Measurements from ENCODE around the gene CCDC50.

DNA sequence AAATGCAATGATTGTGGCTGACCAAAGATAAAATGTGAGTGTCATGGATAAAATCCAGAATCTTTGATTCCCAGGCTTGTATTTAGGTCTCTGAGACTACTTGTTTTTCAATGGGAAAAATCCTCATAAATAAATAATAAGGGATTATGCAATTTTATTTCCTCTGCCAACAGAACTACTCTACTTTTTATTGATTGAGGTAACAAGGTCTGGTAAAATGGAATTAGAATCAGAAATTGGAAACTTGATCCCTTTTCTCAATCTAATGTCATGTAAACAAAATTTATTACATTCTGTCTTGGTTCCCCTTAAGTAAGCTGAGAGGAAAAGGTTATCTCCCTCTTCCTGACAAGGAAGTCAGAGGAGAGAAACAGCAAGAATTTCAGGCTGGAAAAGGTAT lies 48.3 kb upstream of the CCDC50 start:
- TF ChIP-seq, protein P1, sequence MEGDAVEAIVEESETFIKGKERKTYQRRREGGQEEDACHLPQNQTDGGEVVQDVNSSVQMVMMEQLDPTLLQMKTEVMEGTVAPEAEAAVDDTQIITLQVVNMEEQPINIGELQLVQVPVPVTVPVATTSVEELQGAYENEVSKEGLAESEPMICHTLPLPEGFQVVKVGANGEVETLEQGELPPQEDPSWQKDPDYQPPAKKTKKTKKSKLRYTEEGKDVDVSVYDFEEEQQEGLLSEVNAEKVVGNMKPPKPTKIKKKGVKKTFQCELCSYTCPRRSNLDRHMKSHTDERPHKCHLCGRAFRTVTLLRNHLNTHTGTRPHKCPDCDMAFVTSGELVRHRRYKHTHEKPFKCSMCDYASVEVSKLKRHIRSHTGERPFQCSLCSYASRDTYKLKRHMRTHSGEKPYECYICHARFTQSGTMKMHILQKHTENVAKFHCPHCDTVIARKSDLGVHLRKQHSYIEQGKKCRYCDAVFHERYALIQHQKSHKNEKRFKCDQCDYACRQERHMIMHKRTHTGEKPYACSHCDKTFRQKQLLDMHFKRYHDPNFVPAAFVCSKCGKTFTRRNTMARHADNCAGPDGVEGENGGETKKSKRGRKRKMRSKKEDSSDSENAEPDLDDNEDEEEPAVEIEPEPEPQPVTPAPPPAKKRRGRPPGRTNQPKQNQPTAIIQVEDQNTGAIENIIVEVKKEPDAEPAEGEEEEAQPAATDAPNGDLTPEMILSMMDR (conservative IDR thresholded peaks at IDR 0.05; ENCODE audit: low read length), result no peak
- TF ChIP-seq EZH2phosphoT487 (IDR thresholded peaks at IDR 0.05; ENCODE audit: borderline replicate concordance), result no peak

Data from Loucy (cell line).